HepG2 (cell line): ENCODE measurements around the gene PATE4. TPM values are rescaled to one million over a fixed set of nuclear protein-coding genes. Genes with fewer than 3 reads are reported as not detected.

Experiments
- ATAC-seq: fragments of 200-7000 bp; cut with Tn5 transposase; 3 replicates; pipeline ENCODE4 v1.9.1; 2020; ENCODE audit warnings: mild to moderate bottlenecking, moderate library complexity
- BruUV-seq: library from RNA; stranded (reverse); fragments of 400-500 nt; replicated peaks from 2 replicates; lab custom pipeline; 2021; lab: Mats Ljungman, UMichigan
- CTCF ChIA-PET: fragments of 300-600 bp; formaldehyde crosslinking; extraction: SDS; loops from one replicate; lab custom pipeline; 2021; ENCODE audit warnings: low total read pairs, inconsistent platforms, low intra/inter-chr PET ratio; lab: Yijun Ruan, JAX
- POLR2A ChIA-PET: fragments of 350-600 bp; sonication (Branson Sonifier 250); formaldehyde crosslinking; loops from one replicate; lab custom pipeline; 2020; ENCODE audit warnings: antibody characterized with exemption, inconsistent platforms; lab: Yijun Ruan, JAX
- DNase-seq: peaks from one replicate; pipeline ENCODE4 v3.0.0-alpha.2; 2015; ENCODE audit warnings: low spot score
- FAIRE-seq: peaks from 3 replicates; lab custom pipeline; 2011; peaks lifted over from hg19 to GRCh38; lab: Jason Lieb, UNC
- H2AFZ ChIP-seq: one replicate; pipeline ENCODE4 v1.6.1; 2011; ENCODE audit warnings: low read length, inconsistent platforms
- H3K27ac ChIP-seq: fragments of 300-600 bp; 3 replicates; pipeline ENCODE4 v1.8.0; 2011; ENCODE audit warnings: mixed run types, mild to moderate bottlenecking, mixed read lengths, low read length, inconsistent platforms; ENCODE audit not compliant: insufficient read depth; ENCODE audit errors: extremely low read length
- H3K27me3 ChIP-seq, 2 experiments: fragments of 200-600 bp in 1 of 2; 2 replicates in 1 of 2; 3 replicates in 1 of 2; pipeline versions ENCODE4 v1.6.0 to v1.8.0; 2011; ENCODE audit warnings: low read length in 2 of 2, mild to moderate bottlenecking in 2 of 2, moderate library complexity in 2 of 2, inconsistent platforms in 1 of 2; ENCODE audit not compliant: insufficient read depth in 2 of 2, control insufficient read depth in 1 of 2
- H3K36me3 ChIP-seq, 2 experiments: fragments of 200-600 bp in 1 of 2; replicated peaks in 1 of 2; 2 replicates in 1 of 2; 3 replicates in 1 of 2; pipeline versions ENCODE4 v1.5.1 to v1.8.0; 2011; ENCODE audit warnings: low read length in 2 of 2, inconsistent platforms in 1 of 2; ENCODE audit not compliant: insufficient read depth in 2 of 2, control insufficient read depth in 1 of 2
- H3K4me1 ChIP-seq: 2 replicates; pipeline ENCODE4 v1.5.1; 2012; ENCODE audit warnings: low read length, inconsistent platforms; ENCODE audit not compliant: insufficient read depth
- H3K4me2 ChIP-seq: 2 replicates; pipeline ENCODE4 v1.6.0; 2011; ENCODE audit warnings: low read depth, low read length, inconsistent platforms
- H3K4me3 ChIP-seq, 3 experiments: fragments of 200-600 bp in 1 of 3; sonication (generic), shearing (Covaris generic) in 1 of 3; replicated peaks in 1 of 3; 2 replicates each; pipeline ENCODE4 v1.5.1; 2011 to 2016; ENCODE audit warnings: low read length in 3 of 3, inconsistent platforms in 2 of 3, low read depth in 2 of 3, mild to moderate bottlenecking in 2 of 3, control low read depth in 1 of 3, mixed read lengths in 1 of 3; ENCODE audit not compliant: insufficient read depth in 1 of 3
- H3K79me2 ChIP-seq: one replicate; pipeline ENCODE4 v1.6.1; 2011; ENCODE audit warnings: low read length, inconsistent platforms; ENCODE audit not compliant: insufficient read depth
- H3K9ac ChIP-seq: 2 replicates; pipeline ENCODE4 v1.6.0; 2011; ENCODE audit warnings: mild to moderate bottlenecking, low read depth, low read length, inconsistent platforms; ENCODE audit not compliant: insufficient read depth
- H3K9me3 ChIP-seq: 2 replicates; pipeline ENCODE4 v1.5.1; 2012; ENCODE audit warnings: mild to moderate bottlenecking, low read length
- H4K20me1 ChIP-seq: 2 replicates; pipeline ENCODE4 v1.6.0; 2011; ENCODE audit warnings: inconsistent platforms, mild to moderate bottlenecking, low read length, moderate library complexity; ENCODE audit not compliant: insufficient read depth
- ERF ChIP-seq: IDR thresholded peaks from 2 replicates; pipeline ENCODE4 v1.6.1; 2018; ENCODE audit warnings: missing biosample characterization, missing genetic modification reagents
- FOXA3 ChIP-seq: IDR thresholded peaks from 2 replicates; pipeline ENCODE4 v1.6.1; 2016; ENCODE audit warnings: missing genetic modification reagents, missing compliant biosample characterization
- NFE2 ChIP-seq: sonication (generic); formaldehyde crosslinking; IDR thresholded peaks from 2 replicates; pipeline ENCODE4 v1.4.0; 2020; ENCODE audit warnings: missing genetic modification reagents
- NFYB ChIP-seq: sonication (generic); formaldehyde crosslinking; IDR thresholded peaks from 2 replicates; pipeline ENCODE4 v1.4.0; 2020; ENCODE audit warnings: missing genetic modification reagents
- NR3C1 ChIP-seq: sonication (generic); formaldehyde crosslinking; IDR thresholded peaks from 2 replicates; pipeline ENCODE4 v1.4.0; 2020; ENCODE audit warnings: missing genetic modification reagents
- RAD21 ChIP-seq: fragments of 450-650 bp; formaldehyde crosslinking; IDR thresholded peaks from 2 replicates; pipeline ENCODE4 v1.5.0; 2020; ENCODE audit warnings: mild to moderate bottlenecking
- U2AF2 ChIP-seq: fragments of 200-400 bp; formaldehyde crosslinking; IDR thresholded peaks from 2 replicates; pipeline ENCODE4 v1.6.1; 2017; ENCODE audit warnings: low read depth, mild to moderate bottlenecking, low read length
- ZBTB44 ChIP-seq: sonication (generic); formaldehyde crosslinking; IDR thresholded peaks from 2 replicates; pipeline ENCODE4 v1.4.0; 2020; ENCODE audit warnings: missing genetic modification reagents
- ZBTB49 ChIP-seq: sonication (generic); formaldehyde crosslinking; IDR thresholded peaks from 2 replicates; pipeline ENCODE4 v1.4.0; 2020; ENCODE audit warnings: missing genetic modification reagents, borderline replicate concordance
- ZFAT ChIP-seq: sonication (generic); formaldehyde crosslinking; conservative IDR thresholded peaks from 2 replicates; pipeline ENCODE4 v1.8.1; 2023; ENCODE audit warnings: missing genetic modification reagents, inconsistent platforms
- ZNF12 ChIP-seq: sonication (generic); formaldehyde crosslinking; IDR thresholded peaks from 2 replicates; pipeline ENCODE4 v1.5.0; 2020; ENCODE audit warnings: missing genetic modification reagents
- ZNF17 ChIP-seq: sonication (generic); formaldehyde crosslinking; IDR thresholded peaks from 2 replicates; pipeline ENCODE4 v1.5.0; 2020; ENCODE audit warnings: mild to moderate bottlenecking, missing genetic modification reagents
- ZNF33B ChIP-seq: sonication (generic); formaldehyde crosslinking; IDR thresholded peaks from 2 replicates; pipeline ENCODE4 v1.5.1; 2020; ENCODE audit warnings: mild to moderate bottlenecking, missing genetic modification reagents
- ZNF484 ChIP-seq: sonication (generic); formaldehyde crosslinking; IDR thresholded peaks from 2 replicates; pipeline ENCODE4 v1.5.1; 2020; ENCODE audit warnings: mild to moderate bottlenecking, low read depth, missing genetic modification reagents, borderline replicate concordance
- ZNF567 ChIP-seq: sonication (generic); formaldehyde crosslinking; IDR thresholded peaks from 2 replicates; pipeline ENCODE4 v1.8.1; 2023; ENCODE audit warnings: mild to moderate bottlenecking, missing genetic modification reagents, borderline replicate concordance
- ZNF607 ChIP-seq: sonication (generic); formaldehyde crosslinking; IDR thresholded peaks from 2 replicates; pipeline ENCODE4 v1.5.1; 2020; ENCODE audit warnings: missing genetic modification reagents, mild to moderate bottlenecking, borderline replicate concordance
- ZSCAN21 ChIP-seq: sonication (generic); formaldehyde crosslinking; IDR thresholded peaks from 2 replicates; pipeline ENCODE4 v1.8.0; 2022; ENCODE audit warnings: mild to moderate bottlenecking, missing genetic modification reagents, moderate library complexity, borderline replicate concordance
- ZSCAN25 ChIP-seq: sonication (generic); formaldehyde crosslinking; IDR thresholded peaks from 2 replicates; pipeline ENCODE4 v1.8.0; 2022; ENCODE audit warnings: mild to moderate bottlenecking, missing genetic modification reagents
- WGBS: methylation state at CpG from one replicate; pipeline ENCODE4 v1.1.6; 2017; ENCODE audit warnings: low lambda C conversion rate; 5-methylcytosine and 5-hydroxymethylcytosine counted together
- in situ Hi-C: cut with HindIII; loops from 2 replicates; pipeline ENCODE4 v1.10.0; 2017; ENCODE audit warnings: low pct_unique_long_range_greater_than_20kb; ENCODE audit not compliant: extremely low pct_ligation_motif_present
- intact Hi-C: fragments of 100-400 bp; cut with micrococcal nuclease; formaldehyde crosslinking; loops from one replicate; pipeline ENCODE4 v1.10.0; 2022; ENCODE audit not compliant: unreplicated experiment
- polyA plus RNA-seq, 8 experiments: library from polyadenylated mRNA; depleted of rRNA in 3 of 8; stranded (reverse) in 7 of 8; unstranded in 1 of 8; fragments of >200 nt; fragmentation: Illumina TruSeq in 4 of 8; extraction: Trizol in 4 of 8; gene quantifications; 2 replicates each; pipeline versions ENCODE4 v1.2.1 to v1.2.3, GENCODE V29; 2011 to 2016; ENCODE audit warnings: low read depth in 4 of 8, missing spikeins in 1 of 8, mixed read lengths in 1 of 8; ENCODE audit not compliant: insufficient read depth in 1 of 8
- total RNA-seq, 5 experiments: library from RNA; depleted of rRNA; stranded (reverse); fragments of >200 nt; fragmentation: Illumina TruSeq; extraction: Trizol; gene quantifications; 2 replicates each; pipeline ENCODE4 v1.2.3, GENCODE V29; 2016; ENCODE audit warnings: low read depth in 1 of 5
- TF ChIP-seq, protein P1 (sequence below): IDR thresholded peaks from 2 replicates; pipeline ENCODE4 v1.6.1; 2016; ENCODE audit warnings: missing compliant biosample characterization, missing genetic modification reagents, borderline replicate concordance
- TF ChIP-seq, protein P2 (sequence below): sonication (generic); formaldehyde crosslinking; IDR thresholded peaks from 2 replicates; pipeline ENCODE4 v1.5.1; 2020; ENCODE audit warnings: missing genetic modification reagents, mild to moderate bottlenecking, borderline replicate concordance

PATE4 gene
- total and polyA plus RNA-seq, 2 of the 13 experiments (the other 11 are each of a cell fraction or from before 2014, with no cell fraction given), result not detected

DNA sequence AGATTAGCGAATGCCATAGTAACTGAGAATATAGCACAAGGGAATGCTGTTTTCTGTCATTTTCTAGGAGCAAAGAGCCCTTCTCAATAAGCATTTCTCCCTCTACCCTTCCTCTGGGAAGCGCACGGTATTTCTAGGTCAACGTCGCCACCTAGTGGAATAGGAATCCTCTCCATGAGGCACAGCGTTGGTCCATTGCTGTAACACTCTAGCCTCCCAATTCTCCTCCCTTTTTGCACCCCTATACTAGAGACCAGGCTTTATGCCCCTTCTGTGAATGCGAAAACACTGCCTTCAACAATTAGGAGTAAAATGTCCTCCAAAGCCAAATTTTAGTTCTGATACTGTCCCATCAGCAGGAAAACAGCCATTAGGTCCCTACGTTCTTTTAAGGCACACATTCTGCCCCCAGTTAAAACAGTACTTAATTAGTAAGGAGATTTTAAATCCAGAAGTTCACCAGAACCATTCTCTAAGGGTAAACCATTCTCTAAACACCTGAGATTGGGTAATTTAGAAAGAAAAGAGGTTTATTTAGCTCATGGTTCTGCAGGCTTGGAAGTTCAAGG is 41.5 kb downstream of the PATE4 start (continued):
- TF ChIP-seq ZNF12 (0 out of 2 replicates have a peak, but pooled peaks have one; percentile 19), ZNF33B (CRISPR knock-in tag) (no peak), ZSCAN25 (CRISPR knock-in tag) (no peak), ZNF17 (no peak), ZNF484 (CRISPR knock-in tag) (no peak), RAD21 (peak; percentile 68), U2AF2 (no peak), ZNF567 (CRISPR knock-in tag) (no peak), NFYB (CRISPR knock-in tag) (no peak), ERF (CRISPR knock-in tag) (0 out of 2 replicates have a peak, but pooled peaks have one; percentile 24), ZFAT (CRISPR knock-in tag) (no peak), ZSCAN21 (no peak), NR3C1 (CRISPR knock-in tag) (no peak)
- TF ChIP-seq, protein P1, sequence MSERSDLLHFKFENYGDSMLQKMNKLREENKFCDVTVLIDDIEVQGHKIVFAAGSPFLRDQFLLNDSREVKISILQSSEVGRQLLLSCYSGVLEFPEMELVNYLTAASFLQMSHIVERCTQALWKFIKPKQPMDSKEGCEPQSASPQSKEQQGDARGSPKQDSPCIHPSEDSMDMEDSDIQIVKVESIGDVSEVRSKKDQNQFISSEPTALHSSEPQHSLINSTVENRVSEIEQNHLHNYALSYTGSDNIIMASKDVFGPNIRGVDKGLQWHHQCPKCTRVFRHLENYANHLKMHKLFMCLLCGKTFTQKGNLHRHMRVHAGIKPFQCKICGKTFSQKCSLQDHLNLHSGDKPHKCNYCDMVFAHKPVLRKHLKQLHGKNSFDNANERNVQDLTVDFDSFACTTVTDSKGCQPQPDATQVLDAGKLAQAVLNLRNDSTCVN (CRISPR knock-in tag), result no peak

- 22% methylated on average over 1 of the region's 1 CpG for WGBS
- Histone ChIP-seq H3K27me3 (no peaks in the 10 kb centered on the region), H3K9ac (no peak overlapping the region), H3K9me3 (no peaks in the 10 kb centered on the region), H3K27ac (no peak overlapping the region), H4K20me1 (no peaks in the 10 kb centered on the region), H3K4me1 (peaks cover 26% of the 10 kb centered on the region), H2AFZ (no peak overlapping the region), H3K4me3 (no peak overlapping the region), H3K36me3 (no peaks in the 10 kb centered on the region), H3K79me2 (no peaks in the 10 kb centered on the region), H3K4me2 (no peak overlapping the region)
- no TSS peak for BruUV-seq
- intact Hi-C loops (no loop called here), in situ Hi-C loops (no loop called here)
- ChIA-PET CTCF (no interaction called here), POLR2A (no interaction called here)
- no peak for DNase-seq
- no peak for ATAC-seq
- FAIRE-seq, result no peak
- TF ChIP-seq, protein P2, sequence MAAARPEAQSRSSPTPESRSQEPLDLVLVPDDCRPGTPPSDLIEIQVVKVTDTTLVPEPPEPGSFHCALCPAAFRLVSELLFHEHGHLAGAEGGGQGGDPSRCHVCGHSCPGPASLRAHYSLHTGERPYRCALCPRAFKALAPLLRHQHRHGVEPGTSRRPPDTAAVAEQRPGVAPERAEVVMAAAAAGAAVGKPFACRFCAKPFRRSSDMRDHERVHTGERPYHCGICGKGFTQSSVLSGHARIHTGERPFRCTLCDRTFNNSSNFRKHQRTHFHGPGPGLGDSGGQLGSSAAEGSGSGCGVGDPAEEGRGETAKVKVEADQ (CRISPR knock-in tag), result no peak
- no peak for TF ChIP-seq NFE2
- no peak for TF ChIP-seq FOXA3
- no peak for TF ChIP-seq ZNF607 (CRISPR knock-in tag)
- TF ChIP-seq ZBTB49, result no peak
- no peak for TF ChIP-seq ZBTB44 (CRISPR knock-in tag)
Measured at GRCh38 chr11:125881291-125881690, 48.2 kb downstream of the PATE4 start.
